Large intestine (tissue), 3 donors: ENCODE results near the gene KIT. TPM values are rescaled to one million over a fixed set of nuclear protein-coding genes. Genes with fewer than 3 reads are reported as not detected.
A peak's percentile ranks its signal among the peaks of the same experiment; 100 is the strongest.

Source experiments
- DNase-seq, 2 donors: peaks; one replicate each; pipeline versions ENCODE4 v3.0.0 to v3.0.0-alpha.2; 2013
- H3K27ac ChIP-seq: one replicate; pipeline ENCODE4 v1.5.1; 2013; ENCODE audit warnings: low read length
- H3K27me3 ChIP-seq: 2 replicates; pipeline ENCODE4 v1.6.1; 2013; ENCODE audit warnings: low read length; ENCODE audit not compliant: control insufficient read depth, insufficient read depth
- H3K36me3 ChIP-seq: 2 replicates; pipeline ENCODE4 v1.6.1; 2013; ENCODE audit warnings: low read length; ENCODE audit not compliant: control insufficient read depth, insufficient read depth
- H3K4me1 ChIP-seq: one replicate; pipeline ENCODE4 v1.6.1; 2013; ENCODE audit warnings: low read length; ENCODE audit not compliant: control insufficient read depth, insufficient read depth
- H3K4me3 ChIP-seq: one replicate; pipeline ENCODE4 v1.5.1; 2013; ENCODE audit warnings: low read length
- H3K9me3 ChIP-seq: one replicate; pipeline ENCODE4 v1.6.1; 2013; ENCODE audit warnings: mild to moderate bottlenecking, low read depth, low read length, moderate library complexity; ENCODE audit not compliant: control insufficient read depth
- WGBS: methylation state at CpG from one replicate; pipeline ENCODE4 v1.1.5; 2013; ENCODE audit warnings: low lambda C conversion rate; ENCODE audit not compliant: insufficient coverage; 5-methylcytosine and 5-hydroxymethylcytosine counted together
- polyA plus RNA-seq: library from polyadenylated mRNA; unstranded; fragments of 120-200 nt; gene quantifications from one replicate; pipeline ENCODE4 v1.2.1, GENCODE V29; 2013

Gene KIT
- polyA plus RNA-seq, 1 donor = 20.3 TPM

DNA sequence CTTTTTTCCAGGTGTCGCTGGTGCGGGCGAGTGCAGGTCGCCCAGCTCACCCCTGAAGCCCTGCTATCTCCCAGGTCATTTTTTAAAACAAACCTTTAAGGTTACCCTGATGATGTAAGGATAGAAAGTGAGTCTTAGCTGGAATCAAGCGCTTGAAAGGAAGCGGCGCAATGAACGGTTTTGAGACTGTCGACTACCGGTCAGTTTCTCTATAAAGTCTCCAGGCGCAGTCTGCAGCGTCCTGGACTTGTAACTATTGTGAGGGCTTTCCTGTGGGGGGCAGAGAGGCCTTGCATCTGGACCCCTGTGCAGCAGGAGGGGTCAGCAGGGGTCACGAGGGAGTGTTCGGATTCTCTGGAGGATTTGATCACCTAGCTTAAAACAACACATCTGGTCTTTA, 1.6 kb downstream of the KIT start:
- peak in 1 of 2 donors; percentile 27 for DNase-seq
- Histone ChIP-seq H3K4me1 (peaks cover 16% of the 10 kb centered on the region), H3K27ac (no peak overlapping the region), H3K4me3 (peak overlapping the region; percentile 61), H3K36me3 (no peaks in the 10 kb centered on the region), H3K27me3 (peaks cover 46% of the 10 kb centered on the region), H3K9me3 (peaks cover 14% of the 10 kb centered on the region)
- whole genome bisulfite sequencing = no CpG with 5 or more reads among the region's 14 CpGs

DNA sequence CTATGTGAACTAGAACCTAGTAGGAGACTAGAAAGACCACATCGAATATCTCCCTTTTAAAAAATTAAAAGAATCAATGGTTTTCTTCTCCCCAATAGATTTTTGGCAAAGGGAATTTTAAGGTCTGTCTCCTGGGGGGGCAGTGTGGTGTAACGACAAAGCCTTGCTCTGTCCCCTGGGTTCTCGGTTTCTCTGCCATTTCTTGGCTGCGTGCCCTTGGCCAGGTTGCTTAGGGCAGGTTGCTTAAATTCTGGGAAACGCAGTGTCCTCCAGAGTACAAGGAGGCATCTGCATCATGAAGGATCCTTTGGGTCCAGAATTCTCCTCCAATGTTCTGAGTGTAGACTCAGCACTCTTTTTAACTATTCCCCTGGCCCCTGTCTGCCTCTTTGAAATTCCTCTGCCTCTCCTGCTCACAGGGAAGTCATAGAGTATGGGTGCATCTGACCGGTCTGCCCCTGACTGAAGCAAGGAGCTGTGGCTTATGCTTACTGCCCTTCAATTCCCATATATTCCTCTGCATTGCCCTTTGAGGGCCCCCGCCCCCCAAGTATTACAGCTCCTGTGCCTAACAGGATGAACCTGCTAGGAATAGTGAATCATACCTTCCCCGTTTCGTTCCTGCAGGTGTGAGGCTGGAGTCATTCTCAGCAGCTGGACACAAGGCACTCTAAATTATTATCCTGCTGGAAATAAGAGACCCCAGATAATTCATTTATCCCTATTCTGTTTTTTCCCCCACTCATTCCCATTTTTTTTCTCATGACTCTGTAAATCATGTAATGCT, 2.2 kb downstream of the KIT start:
- no peak for DNase-seq
- Histone ChIP-seq H3K4me3 (peak overlapping the region; percentile 61), H3K36me3 (no peaks in the 10 kb centered on the region), H3K27ac (no peak overlapping the region), H3K4me1 (peaks cover 16% of the 10 kb centered on the region), H3K9me3 (peaks cover 14% of the 10 kb centered on the region), H3K27me3 (peaks cover 43% of the 10 kb centered on the region)
- 0% methylated on average over 1 of the region's 9 CpGs for WGBS

DNA sequence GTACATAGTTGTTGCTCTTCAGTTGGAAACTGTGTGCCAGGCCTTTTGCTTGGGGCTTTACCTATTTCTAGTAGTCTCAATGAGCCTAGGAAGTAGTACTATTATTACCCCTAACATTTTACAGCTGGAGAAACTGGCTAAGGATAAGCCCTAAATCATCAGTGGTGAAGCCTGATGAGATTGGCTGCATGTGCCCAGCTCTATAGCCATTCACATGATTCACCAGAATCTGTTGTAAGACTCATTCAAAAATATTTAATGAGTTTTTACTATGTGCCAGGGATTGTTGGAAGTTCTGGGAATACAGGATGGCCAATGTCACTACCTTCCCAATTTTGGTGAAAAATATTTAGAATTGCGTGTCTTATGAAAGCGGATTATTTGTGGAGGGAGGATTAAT, 2.8 kb downstream of the KIT start:
- no peak for DNase-seq
- no CpG with 5 or more reads among the region's 2 CpGs for WGBS
- H3K27me3 ChIP-seq = peaks cover 41% of the 10 kb centered on the region
- H3K36me3 ChIP-seq = no peaks in the 10 kb centered on the region
- peaks cover 14% of the 10 kb centered on the region for H3K9me3 ChIP-seq
- no peak overlapping the region for H3K27ac ChIP-seq
- H3K4me3 ChIP-seq = no peak overlapping the region
- peaks cover 16% of the 10 kb centered on the region for H3K4me1 ChIP-seq

DNA sequence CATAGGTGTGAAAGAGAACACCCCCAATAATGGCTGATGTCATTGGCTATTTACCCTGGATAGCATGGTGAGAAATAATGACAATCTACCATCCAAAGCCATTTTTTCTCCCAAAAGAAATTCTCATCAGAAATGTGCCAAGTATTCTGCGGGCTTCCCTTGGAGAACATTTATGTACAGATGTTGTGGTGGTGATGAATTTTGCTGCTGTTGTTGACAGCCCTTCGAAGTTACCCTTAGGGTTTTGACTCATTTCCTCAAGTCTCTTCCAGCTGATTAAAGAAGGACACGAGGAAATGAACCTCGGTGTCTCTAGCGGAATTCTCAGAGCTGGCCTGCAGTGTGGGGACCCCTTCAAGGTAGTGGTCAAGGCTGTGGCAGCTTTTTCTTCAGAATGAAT, 3.4 kb downstream of the KIT start:
- DNase-seq = no peak
- H3K27ac ChIP-seq = no peak overlapping the region
- no peak overlapping the region for H3K4me3 ChIP-seq
- H3K4me1 ChIP-seq = peaks cover 16% of the 10 kb centered on the region
- peaks cover 41% of the 10 kb centered on the region for H3K27me3 ChIP-seq
- peaks cover 14% of the 10 kb centered on the region for H3K9me3 ChIP-seq
- 80% methylated on average over 3 of the region's 5 CpGs for WGBS
- H3K36me3 ChIP-seq = no peaks in the 10 kb centered on the region

DNA sequence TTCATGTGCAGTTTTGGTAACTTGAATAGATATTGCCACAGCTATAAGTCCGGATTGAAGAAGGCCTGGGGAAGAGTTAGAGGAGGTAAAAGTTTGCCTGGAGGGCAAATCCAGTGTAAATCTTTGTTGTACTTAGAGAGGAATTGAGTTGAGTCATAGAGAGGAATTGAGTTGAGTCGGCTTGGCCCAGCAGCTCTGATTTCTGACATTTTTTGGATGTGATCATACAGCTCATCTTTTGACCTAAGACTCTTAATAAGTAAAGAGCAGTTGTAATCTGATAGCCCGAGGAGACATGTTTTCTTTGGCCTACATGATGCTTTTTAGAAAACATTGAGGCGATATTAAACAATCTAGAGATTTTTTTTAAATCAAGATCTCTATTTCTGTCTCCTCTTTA, 3.9 kb downstream of the KIT start:
- H3K27me3 ChIP-seq = peaks cover 41% of the 10 kb centered on the region
- H3K4me3 ChIP-seq = no peak overlapping the region
- H3K4me1 ChIP-seq = peaks cover 16% of the 10 kb centered on the region
- peaks cover 14% of the 10 kb centered on the region for H3K9me3 ChIP-seq
- DNase-seq = no peak
- H3K36me3 ChIP-seq = no peaks in the 10 kb centered on the region
- no peak overlapping the region for H3K27ac ChIP-seq
- 90% methylated on average over 2 of the region's 4 CpGs for WGBS

DNA sequence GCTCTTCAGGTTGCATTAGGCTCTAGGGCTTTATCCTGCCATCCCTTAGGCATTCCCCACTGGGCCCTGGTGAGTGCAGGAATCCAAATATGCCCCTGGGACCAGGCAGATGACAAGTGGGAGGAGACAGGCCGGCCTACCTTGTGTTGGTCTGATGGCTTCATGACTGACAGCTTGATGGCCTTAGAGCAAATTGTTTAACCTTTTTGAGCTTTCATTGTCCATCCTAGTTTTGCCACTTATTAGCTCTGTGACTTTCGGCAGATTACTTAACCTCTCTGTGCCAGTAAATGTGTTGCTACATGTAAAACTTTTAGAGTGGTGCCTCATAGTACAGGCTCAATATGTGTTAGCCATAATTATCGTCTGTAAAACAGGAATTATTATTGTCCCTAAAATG, 4.4 kb downstream of the KIT start:
- 100% methylated on average over 1 of the region's 3 CpGs for WGBS
- Histone ChIP-seq H3K4me3 (no peak overlapping the region), H3K27me3 (peaks cover 37% of the 10 kb centered on the region)

DNA sequence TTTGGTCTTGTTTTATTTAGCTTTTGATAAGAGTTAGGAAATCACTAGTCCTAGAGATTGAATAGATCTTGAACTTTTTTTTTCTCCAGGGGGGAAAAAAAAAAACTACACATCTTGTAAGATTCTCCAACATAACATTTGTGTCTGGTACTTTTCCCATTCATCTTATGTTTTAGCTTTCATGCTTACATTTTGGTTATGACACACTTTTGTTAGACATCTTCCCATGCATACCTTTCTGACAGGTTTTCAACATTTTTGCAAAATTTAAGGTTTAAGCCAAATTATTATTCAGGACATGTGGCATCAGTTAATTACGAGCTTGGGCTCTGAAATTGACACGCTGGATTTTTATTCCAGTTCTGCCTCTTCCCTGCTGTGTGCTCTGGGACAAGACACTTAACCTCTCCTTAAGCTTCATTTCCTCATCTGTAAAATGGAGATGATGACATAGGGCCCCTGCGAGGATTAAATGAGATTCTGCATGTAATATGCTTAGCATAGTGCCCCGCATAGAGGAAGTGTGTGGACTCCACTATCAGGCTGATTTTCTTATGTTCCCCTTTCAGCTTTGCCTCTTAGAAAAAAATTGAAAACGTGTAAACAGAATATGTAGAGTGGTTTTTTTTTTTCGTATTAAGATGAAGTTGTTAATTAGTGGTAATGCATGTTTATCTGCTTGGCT, 5.3 kb downstream of the KIT start:
- Histone ChIP-seq H3K4me1 (peaks cover 12% of the 10 kb centered on the region), H3K36me3 (no peaks in the 10 kb centered on the region), H3K27me3 (peaks cover 28% of the 10 kb centered on the region), H3K27ac (no peak overlapping the region), H3K4me3 (no peak overlapping the region), H3K9me3 (peaks cover 8% of the 10 kb centered on the region)
- no peak for DNase-seq
- WGBS = 40% methylated on average over 1 of the region's 6 CpGs

More for the DNA sequence above, 4.4 kb downstream of the KIT start:
- Histone ChIP-seq H3K36me3 (no peaks in the 10 kb centered on the region), H3K9me3 (peaks cover 14% of the 10 kb centered on the region), H3K27ac (no peak overlapping the region), H3K4me1 (peaks cover 15% of the 10 kb centered on the region)
- no peak for DNase-seq

DNA sequence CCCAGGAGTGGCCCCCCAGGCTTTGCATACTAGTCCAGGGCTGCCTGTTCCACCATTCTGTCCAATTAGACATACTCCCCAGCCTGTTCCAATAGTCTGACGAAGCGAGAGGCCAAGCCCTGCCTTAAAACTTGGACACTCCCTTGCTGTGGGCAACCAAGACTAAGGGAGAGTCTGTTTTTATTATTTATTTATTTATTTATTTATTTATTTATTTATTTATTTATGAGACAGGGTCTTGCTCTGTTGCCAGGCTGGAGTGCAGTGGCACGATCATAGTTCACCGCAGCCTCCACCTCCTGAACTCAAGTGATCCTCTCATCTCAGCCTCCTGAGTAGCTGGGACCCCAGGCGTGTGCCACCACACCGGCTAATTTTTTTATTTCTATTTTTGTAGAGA, 6.6 kb downstream of the KIT start:
- peaks cover 15% of the 10 kb centered on the region for H3K27me3 ChIP-seq
- no peak overlapping the region for H3K27ac ChIP-seq
- H3K36me3 ChIP-seq = no peaks in the 10 kb centered on the region
- DNase-seq = no peak
- peaks cover 7% of the 10 kb centered on the region for H3K4me1 ChIP-seq
- H3K9me3 ChIP-seq = no peaks in the 10 kb centered on the region
- no peak overlapping the region for H3K4me3 ChIP-seq
- WGBS = no CpG with 5 or more reads among the region's 6 CpGs

DNA sequence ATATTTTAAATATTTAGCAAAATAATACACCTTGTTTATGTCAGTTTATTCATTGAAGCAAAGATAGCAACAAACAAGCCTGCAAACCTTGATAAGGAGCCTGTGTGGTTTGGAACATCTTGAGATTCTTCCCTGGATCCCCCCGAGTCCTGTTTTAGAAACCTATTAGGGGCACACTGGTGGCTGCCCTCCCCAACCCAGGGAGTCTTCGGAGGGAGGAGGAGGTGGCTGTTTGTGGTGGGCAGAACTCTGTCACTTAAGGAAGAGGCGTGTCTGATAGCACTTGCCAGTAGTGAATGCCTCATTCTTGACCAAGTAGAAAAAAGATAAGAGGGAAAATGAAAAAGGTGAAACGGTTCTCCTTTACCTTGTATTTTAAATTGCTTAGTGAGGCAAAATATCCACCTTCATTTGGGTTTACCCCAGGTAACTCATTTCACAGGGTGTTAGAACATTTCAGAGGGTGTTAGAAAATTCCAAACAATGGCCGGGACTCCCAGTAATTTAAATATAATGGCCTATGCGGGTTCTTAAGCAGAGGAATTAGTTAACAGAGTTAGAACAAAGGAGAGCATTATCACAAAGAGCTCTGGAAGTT, 10.4 kb downstream of the KIT start:
- 20% methylated on average over 2 of the region's 6 CpGs for WGBS
- Histone ChIP-seq H3K4me3 (no peak overlapping the region), H3K9me3 (no peaks in the 10 kb centered on the region), H3K36me3 (no peaks in the 10 kb centered on the region), H3K27me3 (no peaks in the 10 kb centered on the region), H3K4me1 (no peaks in the 10 kb centered on the region), H3K27ac (no peak overlapping the region)
- DNase-seq = no peak

DNA sequence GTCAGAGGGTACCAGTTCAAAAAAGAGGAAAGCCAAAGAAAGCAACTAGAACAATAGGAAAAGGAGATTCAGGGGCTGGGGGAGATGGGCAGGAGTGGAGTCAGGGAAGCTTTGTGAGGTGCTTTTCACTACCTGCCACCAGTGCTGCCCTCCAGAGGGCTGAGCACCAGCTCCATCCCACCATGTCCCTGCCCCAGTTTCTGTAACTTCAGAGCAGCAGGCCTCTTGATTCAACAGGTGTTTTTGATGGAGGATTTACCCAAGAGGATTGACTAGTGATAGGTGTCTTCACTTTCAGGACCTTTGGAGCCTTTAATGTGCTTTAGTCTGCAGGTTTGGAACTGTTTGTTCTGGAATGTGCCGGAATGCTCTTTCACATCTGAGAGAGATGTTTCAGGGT, 12.1 kb downstream of the KIT start:
- no CpG with 5 or more reads among the region's 1 CpG for WGBS
- H3K4me3 ChIP-seq = no peak overlapping the region
- no peak overlapping the region for H3K27ac ChIP-seq
- no peaks in the 10 kb centered on the region for H3K36me3 ChIP-seq
- no peak for DNase-seq
- H3K9me3 ChIP-seq = no peaks in the 10 kb centered on the region
- no peaks in the 10 kb centered on the region for H3K4me1 ChIP-seq
- no peaks in the 10 kb centered on the region for H3K27me3 ChIP-seq
